ENCODE results near the gene PJA1.

GRCh38 chrX:69143530-69143929 is 21.7 kb downstream of the PJA1 start:
- no peak for TF ChIP-seq CTCF (IDR thresholded peaks at IDR 0.05)
- no peak for TF ChIP-seq POLR2A (IDR thresholded peaks at IDR 0.05)

Data from body of pancreas (tissue), 4 donors.